ENCODE measurements around the gene TMEM45A. TPM values are rescaled to one million over a fixed set of nuclear protein-coding genes. Genes with fewer than 3 reads are reported as not detected.
"Not testable (repeated sequence)": the region's sequence is repeated elsewhere in the genome, so short reads cannot be mapped to it uniquely, and the experiment has no call there.

The TMEM45A gene, protein sequence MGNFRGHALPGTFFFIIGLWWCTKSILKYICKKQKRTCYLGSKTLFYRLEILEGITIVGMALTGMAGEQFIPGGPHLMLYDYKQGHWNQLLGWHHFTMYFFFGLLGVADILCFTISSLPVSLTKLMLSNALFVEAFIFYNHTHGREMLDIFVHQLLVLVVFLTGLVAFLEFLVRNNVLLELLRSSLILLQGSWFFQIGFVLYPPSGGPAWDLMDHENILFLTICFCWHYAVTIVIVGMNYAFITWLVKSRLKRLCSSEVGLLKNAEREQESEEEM
- total RNA-seq (10 to 100 TPM; 23.5 to 24.5 TPM), polyA plus RNA-seq (ENCODE audit: insufficient read length in 6 of 6) (10 to 100 TPM; 38.8 to 53.8 (median 44.3) TPM)
- long read RNA-seq, donor 1, transcript TMEM45A-201 (6 exons, 1,567 nt), result major isoform, 16 of 45 reads
- long read RNA-seq, donor 1, partial matches to known transcripts, result 22 of 45 reads
- long read RNA-seq, donor 1, other reads (novel, unspliced or antisense), result 7 of 45 reads
- long read RNA-seq, donor 2, partial matches to known transcripts, result 0 of 7 reads
- long read RNA-seq, donor 2, other reads (novel, unspliced or antisense), result 0 of 7 reads
- long read RNA-seq, donor 3, transcript TMEM45A-201 (6 exons, 1,567 nt), result major isoform, 10 of 15 reads
- long read RNA-seq, donor 3, partial matches to known transcripts, result 5 of 15 reads
- long read RNA-seq, donor 3, other reads (novel, unspliced or antisense), result 0 of 15 reads
- long read RNA-seq, donor 4, transcript TMEM45A-201 (6 exons, 1,567 nt), result major isoform, 16 of 22 reads
- long read RNA-seq, donor 4, partial matches to known transcripts, result 3 of 22 reads
- long read RNA-seq, donor 4, other reads (novel, unspliced or antisense), result 3 of 22 reads
- long read RNA-seq, donor 5, transcript TMEM45A-201 (6 exons, 1,567 nt), result major isoform, 10 of 10 reads
- long read RNA-seq, donor 5, partial matches to known transcripts, result 0 of 10 reads
- long read RNA-seq, donor 5, other reads (novel, unspliced or antisense), result 0 of 10 reads
- long read RNA-seq, donor 6, transcript TMEM45A-201 (6 exons, 1,567 nt), result major isoform, 8 of 10 reads
- long read RNA-seq, donor 6, partial matches to known transcripts, result 0 of 10 reads
- long read RNA-seq, donor 6, other reads (novel, unspliced or antisense), result 0 of 10 reads
- long read RNA-seq, donor 7, transcript TMEM45A-201 (6 exons, 1,567 nt), result major isoform, 5 of 15 reads
- long read RNA-seq, donor 7, partial matches to known transcripts, result 10 of 15 reads
- long read RNA-seq, donor 7, other reads (novel, unspliced or antisense), result 0 of 15 reads
- long read RNA-seq, donor 8, partial matches to known transcripts, result 15 of 24 reads
- long read RNA-seq, donor 8, other reads (novel, unspliced or antisense), result 5 of 24 reads
- long read RNA-seq, donor 9, result 0 reads
- long read RNA-seq, donor 10, transcript TMEM45A-201 (6 exons, 1,567 nt), result major isoform, 6 of 16 reads
- long read RNA-seq, donor 10, partial matches to known transcripts, result 1 of 16 reads
- long read RNA-seq, donor 10, other reads (novel, unspliced or antisense), result 9 of 16 reads
- long read RNA-seq, donor 11, transcript TMEM45A-201 (6 exons, 1,567 nt), result major isoform, 5 of 10 reads
- long read RNA-seq, donor 11, partial matches to known transcripts, result 5 of 10 reads
- long read RNA-seq, donor 11, other reads (novel, unspliced or antisense), result 0 of 10 reads
- long read RNA-seq, donor 12, transcript TMEM45A-201 (6 exons, 1,567 nt), result major isoform, 5 of 18 reads
- long read RNA-seq, donor 12, partial matches to known transcripts, result 8 of 18 reads
- long read RNA-seq, donor 12, other reads (novel, unspliced or antisense), result 5 of 18 reads

- Histone ChIP-seq H3K4me3 (peak within 1 kb of the TSS; percentile 31 to 49), H3K27ac (peak within 1 kb of the TSS; percentile 80 to 86), H3K36me3 (no peaks in the 10 kb centered on the region), H3K4me1 (peaks cover 0 to 12% of the 10 kb centered on the region in 2 donors), H3K9me3 (no peaks in the 10 kb centered on the region), H3K27me3 (no peaks in the 10 kb centered on the region)
- intact Hi-C loops (cut with DNase I), result no loop called here
- TF ChIP-seq, protein P1, sequence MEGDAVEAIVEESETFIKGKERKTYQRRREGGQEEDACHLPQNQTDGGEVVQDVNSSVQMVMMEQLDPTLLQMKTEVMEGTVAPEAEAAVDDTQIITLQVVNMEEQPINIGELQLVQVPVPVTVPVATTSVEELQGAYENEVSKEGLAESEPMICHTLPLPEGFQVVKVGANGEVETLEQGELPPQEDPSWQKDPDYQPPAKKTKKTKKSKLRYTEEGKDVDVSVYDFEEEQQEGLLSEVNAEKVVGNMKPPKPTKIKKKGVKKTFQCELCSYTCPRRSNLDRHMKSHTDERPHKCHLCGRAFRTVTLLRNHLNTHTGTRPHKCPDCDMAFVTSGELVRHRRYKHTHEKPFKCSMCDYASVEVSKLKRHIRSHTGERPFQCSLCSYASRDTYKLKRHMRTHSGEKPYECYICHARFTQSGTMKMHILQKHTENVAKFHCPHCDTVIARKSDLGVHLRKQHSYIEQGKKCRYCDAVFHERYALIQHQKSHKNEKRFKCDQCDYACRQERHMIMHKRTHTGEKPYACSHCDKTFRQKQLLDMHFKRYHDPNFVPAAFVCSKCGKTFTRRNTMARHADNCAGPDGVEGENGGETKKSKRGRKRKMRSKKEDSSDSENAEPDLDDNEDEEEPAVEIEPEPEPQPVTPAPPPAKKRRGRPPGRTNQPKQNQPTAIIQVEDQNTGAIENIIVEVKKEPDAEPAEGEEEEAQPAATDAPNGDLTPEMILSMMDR (IDR thresholded peaks at IDR 0.05), result no peak
- peak; percentile 91 to 97 (median 96) for DNase-seq
- ATAC-seq, result peak; percentile 100
These were observed at the start of gene TMEM45A for GRCh38 chr3:100492059-100493006. TSS of gene TMEM45A (plus strand) at chr3:100492619. CDS start at chr3:100555212, 62,593 bp downstream.

DNA sequence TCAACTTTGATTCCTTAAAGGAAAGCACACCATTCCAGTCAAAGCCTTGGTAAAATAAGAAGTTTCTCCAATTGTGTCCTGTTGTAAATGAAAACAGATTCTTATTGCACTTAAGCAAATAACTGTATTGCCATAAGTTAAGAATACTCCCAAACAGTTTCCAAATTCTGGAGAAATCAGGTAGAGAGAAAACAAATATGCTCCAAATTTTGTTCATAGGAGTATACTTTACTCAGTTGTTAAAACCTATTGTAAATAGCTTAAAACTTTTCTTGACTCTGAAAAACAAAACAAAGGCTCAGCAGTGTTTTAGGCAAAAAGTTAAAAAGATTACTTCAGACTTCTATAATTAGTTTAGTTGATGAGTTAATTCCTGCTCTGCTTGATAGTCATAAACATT is 48.7 kb upstream of the TMEM45A start:
- ATAC-seq (no peak), DNase-seq (no peak)
- no peaks in the 10 kb centered on the region for H3K27me3 ChIP-seq
- TF ChIP-seq, protein P1 (IDR thresholded peaks at IDR 0.05), result no peak
- H3K27ac ChIP-seq, result no peak overlapping the region
- no peaks in the 10 kb centered on the region for H3K4me1 ChIP-seq
- no peak overlapping the region for H3K4me3 ChIP-seq
- intact Hi-C loops (cut with DNase I), result no loop called here
- H3K36me3 ChIP-seq, result no peaks in the 10 kb centered on the region
- H3K9me3 ChIP-seq, result peaks cover 0 to 20% of the 10 kb centered on the region in 2 donors

DNA sequence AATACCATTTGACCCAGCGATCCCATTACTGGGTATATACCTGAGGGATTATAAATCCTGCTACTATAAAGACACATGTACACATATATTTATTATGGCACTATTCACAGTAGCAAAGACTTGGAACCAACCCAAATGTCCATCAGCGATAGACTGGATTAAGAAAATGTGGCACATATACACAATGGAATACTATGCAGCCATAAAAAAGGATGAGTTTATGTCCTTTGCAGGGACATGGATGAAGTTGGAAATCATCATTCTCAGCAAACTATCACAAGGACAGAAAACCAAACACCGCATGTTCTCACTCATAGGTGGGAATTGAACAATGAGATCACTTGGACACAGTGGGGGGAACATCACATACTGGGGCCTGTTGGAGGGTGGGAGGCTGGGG is 45.4 kb upstream of the TMEM45A start:
- intact Hi-C loops (cut with DNase I), result not testable (repeated sequence)

GRCh38 chr3:100448079-100448478 is 44.3 kb upstream of the TMEM45A start:
- TF ChIP-seq, protein P1 (IDR thresholded peaks at IDR 0.05), result no peak

More for the DNA sequence above, 45.4 kb upstream of the TMEM45A start:
- DNase-seq, ATAC-seq, H3K4me1 ChIP-seq, H3K4me3 ChIP-seq, H3K27me3 ChIP-seq, H3K36me3 ChIP-seq, H3K27ac ChIP-seq: not testable (repeated sequence)
- peaks cover 0 to 20% of the 10 kb centered on the region in 2 donors for H3K9me3 ChIP-seq

More at GRCh38 chr3:100448079-100448478, 44.3 kb upstream of the TMEM45A start:
- DNase-seq (no peak), ATAC-seq (no peak)
- Histone ChIP-seq H3K4me1 (no peaks in the 10 kb centered on the region), H3K36me3 (no peaks in the 10 kb centered on the region), H3K4me3 (no peak overlapping the region), H3K27me3 (no peaks in the 10 kb centered on the region), H3K27ac (no peak overlapping the region), H3K9me3 (peaks cover 0 to 20% of the 10 kb centered on the region in 2 donors)
- intact Hi-C loops (cut with DNase I), result no loop called here

Data from left lung (tissue), 14 donors.